ENCODE measurements around the gene PMFBP1.

- no peak for TF ChIP-seq EZH2 (IDR thresholded peaks at IDR 0.05; ENCODE audit: borderline replicate concordance, insufficient read depth, low read length, poor library complexity, severe bottlenecking)
- TF ChIP-seq EP300 (conservative IDR thresholded peaks at IDR 0.05; ENCODE audit: poor library complexity, severe bottlenecking): peak; percentile 20
- TF ChIP-seq POLR2AphosphoS5 (IDR thresholded peaks at IDR 0.05): no peak
Observed at GRCh38 chr16:72195609-72196008, 23.7 kb upstream of the PMFBP1 start.
